ENCODE measurements around the gene NRL.

GRCh38 chr14:24082411-24083080, 32.2 kb downstream of the NRL start:
- no peak for TF ChIP-seq GATA3 (IDR thresholded peaks at IDR 0.05; ENCODE audit: low read depth, low read length)
- no peak for TF ChIP-seq GATA2 (IDR thresholded peaks at IDR 0.05; ENCODE audit: low read depth, low read length)

Measured in SH-SY5Y (cell line).